WTC11 (cell line): ENCODE data around the gene ZNF174. TPM values are rescaled to one million over a fixed set of nuclear protein-coding genes. Genes with fewer than 3 reads are reported as not detected.
A peak's percentile ranks its signal among the peaks of the same experiment; 100 is the strongest.

Experiments used
- ATF1 ChIP-seq: sonication (generic); formaldehyde crosslinking; IDR thresholded peaks from 2 replicates; pipeline ENCODE4 v1.8.1; 2023; ENCODE audit warnings: mild to moderate bottlenecking, moderate library complexity, missing genetic modification reagents
- EMX1 ChIP-seq: fragments of 250-450 bp; sonication (Bioruptor Pico); IDR thresholded peaks from 2 replicates; pipeline ENCODE4 v1.8.0; 2021; ENCODE audit warnings: mild to moderate bottlenecking
- JAZF1 ChIP-seq: fragments of 250-450 bp; sonication (Bioruptor Pico); IDR thresholded peaks from 2 replicates; pipeline ENCODE4 v1.9.0; 2021; ENCODE audit warnings: moderate library complexity, mild to moderate bottlenecking, inconsistent platforms
- SOX15 ChIP-seq: fragments of 250-450 bp; sonication (Bioruptor Pico); IDR thresholded peaks from 2 replicates; pipeline ENCODE4 v1.9.0; 2021; ENCODE audit warnings: mild to moderate bottlenecking
- ZNF138 ChIP-seq: sonication (generic); formaldehyde crosslinking; conservative IDR thresholded peaks from 2 replicates; pipeline ENCODE4 v1.8.1; 2022; ENCODE audit warnings: mild to moderate bottlenecking, moderate library complexity, missing genetic modification reagents
- ZNF423 ChIP-seq: fragments of 250-450 bp; sonication (Bioruptor Pico); IDR thresholded peaks from 2 replicates; pipeline ENCODE4 v2.1.2; 2022; ENCODE audit warnings: mild to moderate bottlenecking, moderate library complexity
- ZNF671 ChIP-seq: fragments of 250-450 bp; sonication (Bioruptor Pico); IDR thresholded peaks from 2 replicates; pipeline ENCODE4 v1.8.0; 2021; ENCODE audit warnings: mild to moderate bottlenecking
- total RNA-seq: library from RNA; stranded (reverse); gene quantifications from 3 replicates; pipeline ENCODE4 v1.2.3, GENCODE V29; 2021
- TF ChIP-seq, protein P1 (sequence below): sonication (generic); formaldehyde crosslinking; conservative IDR thresholded peaks from 2 replicates; pipeline ENCODE4 v1.8.1; 2023; ENCODE audit warnings: mild to moderate bottlenecking, low read depth, missing genetic modification reagents, moderate library complexity
- TF ChIP-seq, protein P2 (sequence below): sonication (generic); formaldehyde crosslinking; IDR thresholded peaks from 2 replicates; pipeline ENCODE4 v1.8.0; 2022; ENCODE audit warnings: mild to moderate bottlenecking, missing genetic modification reagents
- TF ChIP-seq, protein P3 (sequence below): sonication (generic); formaldehyde crosslinking; IDR thresholded peaks from 2 replicates; pipeline ENCODE4 v1.8.1; 2023; ENCODE audit warnings: mild to moderate bottlenecking, missing genetic modification reagents, moderate library complexity
- TF ChIP-seq, protein P4 (sequence below): sonication (generic); formaldehyde crosslinking; IDR thresholded peaks from 2 replicates; pipeline ENCODE4 v1.8.0; 2022; ENCODE audit warnings: mild to moderate bottlenecking, missing genetic modification reagents
- TF ChIP-seq, protein P5 (sequence below): sonication (generic); formaldehyde crosslinking; IDR thresholded peaks from 2 replicates; pipeline ENCODE4 v1.8.1; 2022; ENCODE audit warnings: mild to moderate bottlenecking, missing genetic modification reagents, moderate library complexity, borderline replicate concordance
- TF ChIP-seq, protein P6 (sequence below): sonication (generic); formaldehyde crosslinking; IDR thresholded peaks from 2 replicates; pipeline ENCODE4 v1.8.1; 2023; ENCODE audit warnings: mild to moderate bottlenecking, missing genetic modification reagents, moderate library complexity
- TF ChIP-seq, protein P7 (sequence below): fragments of 250-450 bp; sonication (Bioruptor Pico); IDR thresholded peaks from 2 replicates; pipeline ENCODE4 v1.9.0; 2021; ENCODE audit warnings: mild to moderate bottlenecking
- TF ChIP-seq, protein P8 (sequence below): sonication (generic); formaldehyde crosslinking; conservative IDR thresholded peaks from 2 replicates; pipeline ENCODE4 v1.8.1; 2022; ENCODE audit warnings: mild to moderate bottlenecking, missing genetic modification reagents
- TF ChIP-seq, protein P9 (sequence below): sonication (generic); formaldehyde crosslinking; IDR thresholded peaks from 2 replicates; pipeline ENCODE4 v1.8.0; 2023; ENCODE audit warnings: mild to moderate bottlenecking, missing genetic modification reagents
- TF ChIP-seq, protein P10 (sequence below): sonication (generic); formaldehyde crosslinking; IDR thresholded peaks from 2 replicates; pipeline ENCODE4 v1.8.0; 2022; ENCODE audit warnings: missing genetic modification reagents

Gene ZNF174
- total RNA-seq, 1 experiment from 2014 or later = 13.8 TPM

DNA sequence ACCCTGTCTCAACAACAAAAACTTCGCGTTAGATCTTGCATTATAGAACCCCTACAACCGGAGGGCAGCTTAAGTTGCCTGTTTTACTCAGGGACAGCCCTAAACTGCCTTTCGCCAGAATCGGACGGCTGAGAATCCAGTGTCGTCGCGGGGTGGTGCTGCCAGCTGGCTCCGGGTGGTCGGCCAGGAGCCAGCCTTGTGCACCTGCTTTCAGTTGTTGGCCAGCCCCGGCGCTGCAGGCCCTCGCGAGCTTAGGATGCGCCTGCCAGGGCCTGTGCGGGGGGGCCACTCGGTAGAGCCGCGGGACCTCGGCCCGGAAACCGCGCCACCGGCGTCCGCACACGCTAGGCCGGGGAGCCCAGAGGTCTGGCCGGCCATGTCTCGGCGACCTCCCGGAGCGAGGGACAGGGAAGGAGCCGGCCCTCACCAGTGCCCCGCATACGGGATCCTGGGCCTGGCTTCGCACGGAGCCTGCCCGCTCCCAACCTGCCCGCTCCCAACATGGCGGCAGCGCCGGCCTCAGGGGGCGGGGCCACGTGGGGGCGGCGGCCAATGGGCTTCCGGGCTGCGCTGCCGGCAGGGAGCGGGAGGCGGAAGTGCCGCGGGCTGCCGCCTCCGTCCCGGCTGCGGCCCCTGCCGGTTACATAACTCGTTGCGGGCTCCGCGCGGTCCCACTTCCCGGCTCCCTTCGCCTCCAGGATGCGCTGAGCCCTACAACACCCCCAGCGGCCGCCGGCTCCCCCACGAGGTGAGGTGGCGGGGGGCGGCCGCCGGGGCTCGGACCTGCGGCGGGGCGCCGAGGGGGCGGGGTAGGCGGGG is 56.6 kb downstream of the ZNF174 start (continued):
- TF ChIP-seq, protein P1, sequence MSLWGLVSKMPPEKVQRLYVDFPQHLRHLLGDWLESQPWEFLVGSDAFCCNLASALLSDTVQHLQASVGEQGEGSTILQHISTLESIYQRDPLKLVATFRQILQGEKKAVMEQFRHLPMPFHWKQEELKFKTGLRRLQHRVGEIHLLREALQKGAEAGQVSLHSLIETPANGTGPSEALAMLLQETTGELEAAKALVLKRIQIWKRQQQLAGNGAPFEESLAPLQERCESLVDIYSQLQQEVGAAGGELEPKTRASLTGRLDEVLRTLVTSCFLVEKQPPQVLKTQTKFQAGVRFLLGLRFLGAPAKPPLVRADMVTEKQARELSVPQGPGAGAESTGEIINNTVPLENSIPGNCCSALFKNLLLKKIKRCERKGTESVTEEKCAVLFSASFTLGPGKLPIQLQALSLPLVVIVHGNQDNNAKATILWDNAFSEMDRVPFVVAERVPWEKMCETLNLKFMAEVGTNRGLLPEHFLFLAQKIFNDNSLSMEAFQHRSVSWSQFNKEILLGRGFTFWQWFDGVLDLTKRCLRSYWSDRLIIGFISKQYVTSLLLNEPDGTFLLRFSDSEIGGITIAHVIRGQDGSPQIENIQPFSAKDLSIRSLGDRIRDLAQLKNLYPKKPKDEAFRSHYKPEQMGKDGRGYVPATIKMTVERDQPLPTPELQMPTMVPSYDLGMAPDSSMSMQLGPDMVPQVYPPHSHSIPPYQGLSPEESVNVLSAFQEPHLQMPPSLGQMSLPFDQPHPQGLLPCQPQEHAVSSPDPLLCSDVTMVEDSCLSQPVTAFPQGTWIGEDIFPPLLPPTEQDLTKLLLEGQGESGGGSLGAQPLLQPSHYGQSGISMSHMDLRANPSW (CRISPR knock-in tag) = no peak
- TF ChIP-seq, protein P2, sequence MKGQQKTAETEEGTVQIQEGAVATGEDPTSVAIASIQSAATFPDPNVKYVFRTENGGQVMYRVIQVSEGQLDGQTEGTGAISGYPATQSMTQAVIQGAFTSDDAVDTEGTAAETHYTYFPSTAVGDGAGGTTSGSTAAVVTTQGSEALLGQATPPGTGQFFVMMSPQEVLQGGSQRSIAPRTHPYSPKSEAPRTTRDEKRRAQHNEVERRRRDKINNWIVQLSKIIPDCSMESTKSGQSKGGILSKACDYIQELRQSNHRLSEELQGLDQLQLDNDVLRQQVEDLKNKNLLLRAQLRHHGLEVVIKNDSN = peak; percentile 89
- TF ChIP-seq, protein P3, sequence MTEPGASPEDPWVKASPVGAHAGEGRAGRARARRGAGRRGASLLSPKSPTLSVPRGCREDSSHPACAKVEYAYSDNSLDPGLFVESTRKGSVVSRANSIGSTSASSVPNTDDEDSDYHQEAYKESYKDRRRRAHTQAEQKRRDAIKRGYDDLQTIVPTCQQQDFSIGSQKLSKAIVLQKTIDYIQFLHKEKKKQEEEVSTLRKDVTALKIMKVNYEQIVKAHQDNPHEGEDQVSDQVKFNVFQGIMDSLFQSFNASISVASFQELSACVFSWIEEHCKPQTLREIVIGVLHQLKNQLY (CRISPR knock-in tag) = no peak
- TF ChIP-seq ZNF423 (CRISPR knock-in tag) (peak; percentile 3; the same call in 1 of the 2 replicates), ZNF138 (CRISPR knock-in tag) (no peak), SOX15 (CRISPR knock-in tag) (no peak), ATF1 (CRISPR knock-in tag) (no peak; the same call in 1 of the 2 replicates), EMX1 (no peak), JAZF1 (no peak), ZNF671 (CRISPR knock-in tag) (no peak)
- TF ChIP-seq, protein P4, sequence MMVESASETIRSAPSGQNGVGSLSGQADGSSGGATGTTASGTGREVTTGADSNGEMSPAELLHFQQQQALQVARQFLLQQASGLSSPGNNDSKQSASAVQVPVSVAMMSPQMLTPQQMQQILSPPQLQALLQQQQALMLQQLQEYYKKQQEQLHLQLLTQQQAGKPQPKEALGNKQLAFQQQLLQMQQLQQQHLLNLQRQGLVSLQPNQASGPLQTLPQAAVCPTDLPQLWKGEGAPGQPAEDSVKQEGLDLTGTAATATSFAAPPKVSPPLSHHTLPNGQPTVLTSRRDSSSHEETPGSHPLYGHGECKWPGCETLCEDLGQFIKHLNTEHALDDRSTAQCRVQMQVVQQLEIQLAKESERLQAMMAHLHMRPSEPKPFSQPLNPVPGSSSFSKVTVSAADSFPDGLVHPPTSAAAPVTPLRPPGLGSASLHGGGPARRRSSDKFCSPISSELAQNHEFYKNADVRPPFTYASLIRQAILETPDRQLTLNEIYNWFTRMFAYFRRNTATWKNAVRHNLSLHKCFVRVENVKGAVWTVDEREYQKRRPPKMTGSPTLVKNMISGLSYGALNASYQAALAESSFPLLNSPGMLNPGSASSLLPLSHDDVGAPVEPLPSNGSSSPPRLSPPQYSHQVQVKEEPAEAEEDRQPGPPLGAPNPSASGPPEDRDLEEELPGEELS (CRISPR knock-in tag) = peak; percentile 13; the same call in 1 of the 2 replicates
- TF ChIP-seq, protein P5, sequence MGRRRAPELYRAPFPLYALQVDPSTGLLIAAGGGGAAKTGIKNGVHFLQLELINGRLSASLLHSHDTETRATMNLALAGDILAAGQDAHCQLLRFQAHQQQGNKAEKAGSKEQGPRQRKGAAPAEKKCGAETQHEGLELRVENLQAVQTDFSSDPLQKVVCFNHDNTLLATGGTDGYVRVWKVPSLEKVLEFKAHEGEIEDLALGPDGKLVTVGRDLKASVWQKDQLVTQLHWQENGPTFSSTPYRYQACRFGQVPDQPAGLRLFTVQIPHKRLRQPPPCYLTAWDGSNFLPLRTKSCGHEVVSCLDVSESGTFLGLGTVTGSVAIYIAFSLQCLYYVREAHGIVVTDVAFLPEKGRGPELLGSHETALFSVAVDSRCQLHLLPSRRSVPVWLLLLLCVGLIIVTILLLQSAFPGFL (CRISPR knock-in tag) = no peak
- TF ChIP-seq, protein P6, sequence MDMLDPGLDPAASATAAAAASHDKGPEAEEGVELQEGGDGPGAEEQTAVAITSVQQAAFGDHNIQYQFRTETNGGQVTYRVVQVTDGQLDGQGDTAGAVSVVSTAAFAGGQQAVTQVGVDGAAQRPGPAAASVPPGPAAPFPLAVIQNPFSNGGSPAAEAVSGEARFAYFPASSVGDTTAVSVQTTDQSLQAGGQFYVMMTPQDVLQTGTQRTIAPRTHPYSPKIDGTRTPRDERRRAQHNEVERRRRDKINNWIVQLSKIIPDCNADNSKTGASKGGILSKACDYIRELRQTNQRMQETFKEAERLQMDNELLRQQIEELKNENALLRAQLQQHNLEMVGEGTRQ (CRISPR knock-in tag) = peak; percentile 96
- TF ChIP-seq, protein P7, sequence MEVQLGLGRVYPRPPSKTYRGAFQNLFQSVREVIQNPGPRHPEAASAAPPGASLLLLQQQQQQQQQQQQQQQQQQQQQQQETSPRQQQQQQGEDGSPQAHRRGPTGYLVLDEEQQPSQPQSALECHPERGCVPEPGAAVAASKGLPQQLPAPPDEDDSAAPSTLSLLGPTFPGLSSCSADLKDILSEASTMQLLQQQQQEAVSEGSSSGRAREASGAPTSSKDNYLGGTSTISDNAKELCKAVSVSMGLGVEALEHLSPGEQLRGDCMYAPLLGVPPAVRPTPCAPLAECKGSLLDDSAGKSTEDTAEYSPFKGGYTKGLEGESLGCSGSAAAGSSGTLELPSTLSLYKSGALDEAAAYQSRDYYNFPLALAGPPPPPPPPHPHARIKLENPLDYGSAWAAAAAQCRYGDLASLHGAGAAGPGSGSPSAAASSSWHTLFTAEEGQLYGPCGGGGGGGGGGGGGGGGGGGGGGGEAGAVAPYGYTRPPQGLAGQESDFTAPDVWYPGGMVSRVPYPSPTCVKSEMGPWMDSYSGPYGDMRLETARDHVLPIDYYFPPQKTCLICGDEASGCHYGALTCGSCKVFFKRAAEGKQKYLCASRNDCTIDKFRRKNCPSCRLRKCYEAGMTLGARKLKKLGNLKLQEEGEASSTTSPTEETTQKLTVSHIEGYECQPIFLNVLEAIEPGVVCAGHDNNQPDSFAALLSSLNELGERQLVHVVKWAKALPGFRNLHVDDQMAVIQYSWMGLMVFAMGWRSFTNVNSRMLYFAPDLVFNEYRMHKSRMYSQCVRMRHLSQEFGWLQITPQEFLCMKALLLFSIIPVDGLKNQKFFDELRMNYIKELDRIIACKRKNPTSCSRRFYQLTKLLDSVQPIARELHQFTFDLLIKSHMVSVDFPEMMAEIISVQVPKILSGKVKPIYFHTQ (CRISPR knock-in tag) = no peak
- TF ChIP-seq, protein P8, sequence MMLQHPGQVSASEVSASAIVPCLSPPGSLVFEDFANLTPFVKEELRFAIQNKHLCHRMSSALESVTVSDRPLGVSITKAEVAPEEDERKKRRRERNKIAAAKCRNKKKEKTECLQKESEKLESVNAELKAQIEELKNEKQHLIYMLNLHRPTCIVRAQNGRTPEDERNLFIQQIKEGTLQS = no peak
- TF ChIP-seq, protein P9, sequence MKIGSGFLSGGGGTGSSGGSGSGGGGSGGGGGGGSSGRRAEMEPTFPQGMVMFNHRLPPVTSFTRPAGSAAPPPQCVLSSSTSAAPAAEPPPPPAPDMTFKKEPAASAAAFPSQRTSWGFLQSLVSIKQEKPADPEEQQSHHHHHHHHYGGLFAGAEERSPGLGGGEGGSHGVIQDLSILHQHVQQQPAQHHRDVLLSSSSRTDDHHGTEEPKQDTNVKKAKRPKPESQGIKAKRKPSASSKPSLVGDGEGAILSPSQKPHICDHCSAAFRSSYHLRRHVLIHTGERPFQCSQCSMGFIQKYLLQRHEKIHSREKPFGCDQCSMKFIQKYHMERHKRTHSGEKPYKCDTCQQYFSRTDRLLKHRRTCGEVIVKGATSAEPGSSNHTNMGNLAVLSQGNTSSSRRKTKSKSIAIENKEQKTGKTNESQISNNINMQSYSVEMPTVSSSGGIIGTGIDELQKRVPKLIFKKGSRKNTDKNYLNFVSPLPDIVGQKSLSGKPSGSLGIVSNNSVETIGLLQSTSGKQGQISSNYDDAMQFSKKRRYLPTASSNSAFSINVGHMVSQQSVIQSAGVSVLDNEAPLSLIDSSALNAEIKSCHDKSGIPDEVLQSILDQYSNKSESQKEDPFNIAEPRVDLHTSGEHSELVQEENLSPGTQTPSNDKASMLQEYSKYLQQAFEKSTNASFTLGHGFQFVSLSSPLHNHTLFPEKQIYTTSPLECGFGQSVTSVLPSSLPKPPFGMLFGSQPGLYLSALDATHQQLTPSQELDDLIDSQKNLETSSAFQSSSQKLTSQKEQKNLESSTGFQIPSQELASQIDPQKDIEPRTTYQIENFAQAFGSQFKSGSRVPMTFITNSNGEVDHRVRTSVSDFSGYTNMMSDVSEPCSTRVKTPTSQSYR (CRISPR knock-in tag) = peak; percentile 82; the same call in 1 of the 2 replicates
- TF ChIP-seq, protein P10, sequence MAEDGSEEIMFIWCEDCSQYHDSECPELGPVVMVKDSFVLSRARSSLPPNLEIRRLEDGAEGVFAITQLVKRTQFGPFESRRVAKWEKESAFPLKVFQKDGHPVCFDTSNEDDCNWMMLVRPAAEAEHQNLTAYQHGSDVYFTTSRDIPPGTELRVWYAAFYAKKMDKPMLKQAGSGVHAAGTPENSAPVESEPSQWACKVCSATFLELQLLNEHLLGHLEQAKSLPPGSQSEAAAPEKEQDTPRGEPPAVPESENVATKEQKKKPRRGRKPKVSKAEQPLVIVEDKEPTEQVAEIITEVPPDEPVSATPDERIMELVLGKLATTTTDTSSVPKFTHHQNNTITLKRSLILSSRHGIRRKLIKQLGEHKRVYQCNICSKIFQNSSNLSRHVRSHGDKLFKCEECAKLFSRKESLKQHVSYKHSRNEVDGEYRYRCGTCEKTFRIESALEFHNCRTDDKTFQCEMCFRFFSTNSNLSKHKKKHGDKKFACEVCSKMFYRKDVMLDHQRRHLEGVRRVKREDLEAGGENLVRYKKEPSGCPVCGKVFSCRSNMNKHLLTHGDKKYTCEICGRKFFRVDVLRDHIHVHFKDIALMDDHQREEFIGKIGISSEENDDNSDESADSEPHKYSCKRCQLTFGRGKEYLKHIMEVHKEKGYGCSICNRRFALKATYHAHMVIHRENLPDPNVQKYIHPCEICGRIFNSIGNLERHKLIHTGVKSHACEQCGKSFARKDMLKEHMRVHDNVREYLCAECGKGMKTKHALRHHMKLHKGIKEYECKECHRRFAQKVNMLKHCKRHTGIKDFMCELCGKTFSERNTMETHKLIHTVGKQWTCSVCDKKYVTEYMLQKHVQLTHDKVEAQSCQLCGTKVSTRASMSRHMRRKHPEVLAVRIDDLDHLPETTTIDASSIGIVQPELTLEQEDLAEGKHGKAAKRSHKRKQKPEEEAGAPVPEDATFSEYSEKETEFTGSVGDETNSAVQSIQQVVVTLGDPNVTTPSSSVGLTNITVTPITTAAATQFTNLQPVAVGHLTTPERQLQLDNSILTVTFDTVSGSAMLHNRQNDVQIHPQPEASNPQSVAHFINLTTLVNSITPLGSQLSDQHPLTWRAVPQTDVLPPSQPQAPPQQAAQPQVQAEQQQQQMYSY (CRISPR knock-in tag) = no peak; the same call in 1 of the 2 replicates
